ENCODE data around the gene GJD4.

The GJD4 gene

DNA sequence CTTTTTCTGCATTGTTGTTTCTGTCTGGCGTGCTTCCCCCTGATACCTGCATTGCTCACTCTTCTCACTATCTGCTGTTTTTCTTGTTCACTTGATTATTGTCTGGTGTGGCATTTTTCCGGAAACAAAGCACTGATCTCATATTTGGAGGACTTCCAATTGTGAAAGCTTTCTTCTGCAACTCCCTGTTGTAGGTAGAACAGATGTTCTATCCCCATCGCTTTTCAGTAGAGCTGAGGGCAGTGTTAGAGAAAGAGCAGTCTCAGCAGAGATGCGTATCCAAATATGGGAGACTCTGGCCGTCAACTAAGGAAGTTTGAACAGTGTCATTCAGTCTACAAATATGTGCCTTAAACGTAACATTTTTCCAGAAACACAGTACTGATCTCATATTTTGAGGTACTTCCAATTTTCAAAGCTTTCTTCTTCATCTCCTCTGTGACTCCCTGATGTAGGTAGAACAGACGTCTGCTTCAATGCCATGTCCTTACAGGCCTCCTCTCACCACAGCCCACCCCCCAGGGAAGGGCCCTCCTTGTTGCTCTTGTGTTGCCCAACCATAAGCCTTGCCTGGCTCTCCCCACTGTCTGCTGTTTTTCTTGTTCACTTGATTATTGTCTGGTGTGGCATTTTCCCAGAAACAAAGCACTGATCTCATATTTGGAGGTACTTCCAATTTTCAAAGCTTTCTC is 27.1 kb upstream of the GJD4 start:
- H3K4me3 ChIP-seq (ENCODE audit: low read depth in 1 of 2, low read length in 2 of 2), result no peak overlapping the region
- H3K27me3 ChIP-seq (ENCODE audit: control insufficient read depth in 1 of 2, insufficient read depth in 2 of 2, low read length in 2 of 2), result no peaks in the 10 kb centered on the region
- no peaks in the 10 kb centered on the region for H3K4me1 ChIP-seq (ENCODE audit: control insufficient read depth in 1 of 2, insufficient read depth in 2 of 2, low read length in 2 of 2)
- H3K9me3 ChIP-seq (ENCODE audit: control insufficient read depth in 1 of 2, low read length in 2 of 2), result no peaks in the 10 kb centered on the region
- H3K36me3 ChIP-seq (ENCODE audit: control insufficient read depth in 1 of 2, insufficient read depth in 2 of 2, low read length in 2 of 2), result peaks cover 7 to 15% of the 10 kb centered on the region in 2 donors
- no peak overlapping the region for H3K9ac ChIP-seq (ENCODE audit: low read depth in 1 of 2, low read length in 2 of 2)
- H3K27ac ChIP-seq (ENCODE audit: low read depth, low read length), result no peak overlapping the region

DNA sequence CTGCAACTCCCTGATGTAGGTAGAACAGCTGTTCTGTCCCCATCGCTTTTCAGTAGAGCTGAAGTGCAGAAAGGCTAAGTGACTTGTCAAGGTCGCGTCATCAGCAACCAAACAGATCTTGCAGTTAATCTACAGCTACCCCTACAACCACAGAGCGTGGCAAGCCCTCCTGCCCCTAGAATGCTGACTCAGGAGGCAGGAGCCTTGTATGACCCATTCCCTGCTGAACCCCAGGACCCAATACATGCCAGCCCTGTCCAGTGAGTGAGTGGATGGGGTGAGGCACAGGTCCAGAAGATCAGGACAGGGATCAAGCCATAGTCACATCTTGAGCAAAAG is 26.6 kb upstream of the GJD4 start:
- Histone ChIP-seq H3K9me3 (ENCODE audit: control insufficient read depth in 1 of 2, low read length in 2 of 2) (no peaks in the 10 kb centered on the region), H3K27me3 (ENCODE audit: control insufficient read depth in 1 of 2, insufficient read depth in 2 of 2, low read length in 2 of 2) (no peaks in the 10 kb centered on the region), H3K4me3 (ENCODE audit: low read depth in 1 of 2, low read length in 2 of 2) (no peak overlapping the region), H3K36me3 (ENCODE audit: control insufficient read depth in 1 of 2, insufficient read depth in 2 of 2, low read length in 2 of 2) (peaks cover 7 to 14% of the 10 kb centered on the region in 2 donors), H3K4me1 (ENCODE audit: control insufficient read depth in 1 of 2, insufficient read depth in 2 of 2, low read length in 2 of 2) (no peaks in the 10 kb centered on the region), H3K9ac (ENCODE audit: low read depth in 1 of 2, low read length in 2 of 2) (no peak overlapping the region), H3K27ac (ENCODE audit: low read depth, low read length) (no peak overlapping the region)

DNA sequence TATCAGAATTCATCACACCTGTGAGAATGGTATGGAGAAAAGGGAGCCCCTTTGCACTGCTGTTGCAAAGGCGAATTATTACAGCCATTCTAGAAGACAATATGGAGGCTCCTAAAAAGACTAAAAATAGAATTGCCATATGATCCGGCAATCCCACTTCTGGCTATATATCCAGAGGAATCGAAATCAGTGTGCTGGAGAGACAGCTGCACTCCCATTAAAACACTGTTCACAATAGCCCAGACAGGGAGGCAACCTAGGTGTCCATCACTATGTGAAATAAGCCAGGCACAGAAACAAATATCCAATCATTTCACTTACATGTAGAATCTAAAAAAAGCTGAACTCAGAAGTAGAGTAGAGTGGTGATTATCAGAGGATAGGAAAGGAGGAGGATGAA is 26.0 kb upstream of the GJD4 start:
- no peaks in the 10 kb centered on the region for H3K27me3 ChIP-seq (ENCODE audit: control insufficient read depth in 1 of 2, insufficient read depth in 2 of 2, low read length in 2 of 2)
- no peak overlapping the region for H3K27ac ChIP-seq (ENCODE audit: low read depth, low read length)
- H3K36me3 ChIP-seq (ENCODE audit: control insufficient read depth in 1 of 2, insufficient read depth in 2 of 2, low read length in 2 of 2), result peaks cover 7 to 11% of the 10 kb centered on the region in 2 donors
- no peak overlapping the region for H3K4me3 ChIP-seq (ENCODE audit: low read depth in 1 of 2, low read length in 2 of 2)
- no peaks in the 10 kb centered on the region for H3K9me3 ChIP-seq (ENCODE audit: control insufficient read depth in 1 of 2, low read length in 2 of 2)
- no peaks in the 10 kb centered on the region for H3K4me1 ChIP-seq (ENCODE audit: control insufficient read depth in 1 of 2, insufficient read depth in 2 of 2, low read length in 2 of 2)
- no peak overlapping the region for H3K9ac ChIP-seq (ENCODE audit: low read depth in 1 of 2, low read length in 2 of 2)

DNA sequence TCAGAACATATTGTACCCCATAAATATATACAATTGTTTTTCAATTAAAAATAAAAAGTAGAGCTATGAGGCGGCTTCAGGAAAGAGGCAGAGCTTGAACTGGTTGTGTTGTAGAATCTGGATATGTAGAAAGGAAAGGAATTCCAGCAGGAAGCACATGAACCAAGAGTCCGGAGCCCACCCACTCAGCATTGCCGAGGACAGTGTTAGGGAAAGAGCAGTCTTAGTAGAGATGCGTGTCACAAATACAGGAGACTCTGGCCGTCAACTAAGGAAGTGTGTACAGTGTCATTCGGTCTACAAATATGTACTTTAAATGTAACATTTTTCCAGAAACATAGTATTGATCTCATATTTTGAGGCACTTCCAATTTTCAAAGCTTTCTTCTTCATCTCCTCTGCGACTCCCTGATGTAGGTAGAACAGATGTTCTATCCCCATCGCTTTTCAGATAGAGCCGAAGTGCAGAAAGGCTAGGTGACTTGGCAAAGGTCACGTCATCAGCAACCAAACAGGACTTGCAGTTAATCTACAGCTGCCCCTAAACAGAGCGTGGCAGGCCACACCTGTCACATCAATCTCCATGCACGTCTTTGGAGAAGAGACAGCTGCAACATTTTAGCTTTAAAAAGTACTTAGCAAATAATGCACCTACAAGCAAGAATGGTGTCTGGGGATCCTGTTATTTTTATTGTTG is 25.3 kb upstream of the GJD4 start:
- no peak overlapping the region for H3K9ac ChIP-seq (ENCODE audit: low read depth in 1 of 2, low read length in 2 of 2)
- no peak overlapping the region for H3K27ac ChIP-seq (ENCODE audit: low read depth, low read length)
- H3K27me3 ChIP-seq (ENCODE audit: control insufficient read depth in 1 of 2, insufficient read depth in 2 of 2, low read length in 2 of 2), result no peaks in the 10 kb centered on the region
- no peak overlapping the region for H3K4me3 ChIP-seq (ENCODE audit: low read depth in 1 of 2, low read length in 2 of 2)
- peaks cover 4 to 6% of the 10 kb centered on the region in 2 donors for H3K36me3 ChIP-seq (ENCODE audit: control insufficient read depth in 1 of 2, insufficient read depth in 2 of 2, low read length in 2 of 2)
- H3K4me1 ChIP-seq (ENCODE audit: control insufficient read depth in 1 of 2, insufficient read depth in 2 of 2, low read length in 2 of 2), result no peaks in the 10 kb centered on the region
- no peaks in the 10 kb centered on the region for H3K9me3 ChIP-seq (ENCODE audit: control insufficient read depth in 1 of 2, low read length in 2 of 2)

DNA sequence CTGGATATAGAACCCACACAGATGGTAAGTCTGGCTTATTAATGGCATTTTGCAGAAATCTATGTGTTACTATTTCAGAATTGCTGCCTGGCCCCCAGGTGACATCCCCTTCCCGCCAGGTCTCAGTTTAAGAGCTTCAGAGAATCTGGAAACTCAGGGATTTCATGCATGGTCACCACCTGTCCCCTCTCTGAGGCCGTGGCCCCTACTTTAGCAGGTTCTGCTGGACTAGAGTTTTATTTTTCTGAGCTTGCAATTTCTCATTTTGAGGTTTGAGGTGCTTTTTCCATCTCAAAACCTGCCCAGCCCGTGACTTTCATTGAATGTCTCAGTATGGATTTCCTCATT is 24.7 kb upstream of the GJD4 start:
- Histone ChIP-seq H3K9ac (ENCODE audit: low read depth in 1 of 2, low read length in 2 of 2) (no peak overlapping the region), H3K27me3 (ENCODE audit: control insufficient read depth in 1 of 2, insufficient read depth in 2 of 2, low read length in 2 of 2) (no peaks in the 10 kb centered on the region), H3K9me3 (ENCODE audit: control insufficient read depth in 1 of 2, low read length in 2 of 2) (no peaks in the 10 kb centered on the region), H3K4me1 (ENCODE audit: control insufficient read depth in 1 of 2, insufficient read depth in 2 of 2, low read length in 2 of 2) (peaks cover 0 to 2% of the 10 kb centered on the region in 2 donors), H3K4me3 (ENCODE audit: low read depth in 1 of 2, low read length in 2 of 2) (no peak overlapping the region), H3K27ac (ENCODE audit: low read depth, low read length) (no peak overlapping the region), H3K36me3 (ENCODE audit: control insufficient read depth in 1 of 2, insufficient read depth in 2 of 2, low read length in 2 of 2) (peaks cover 0 to 4% of the 10 kb centered on the region in 2 donors)

DNA sequence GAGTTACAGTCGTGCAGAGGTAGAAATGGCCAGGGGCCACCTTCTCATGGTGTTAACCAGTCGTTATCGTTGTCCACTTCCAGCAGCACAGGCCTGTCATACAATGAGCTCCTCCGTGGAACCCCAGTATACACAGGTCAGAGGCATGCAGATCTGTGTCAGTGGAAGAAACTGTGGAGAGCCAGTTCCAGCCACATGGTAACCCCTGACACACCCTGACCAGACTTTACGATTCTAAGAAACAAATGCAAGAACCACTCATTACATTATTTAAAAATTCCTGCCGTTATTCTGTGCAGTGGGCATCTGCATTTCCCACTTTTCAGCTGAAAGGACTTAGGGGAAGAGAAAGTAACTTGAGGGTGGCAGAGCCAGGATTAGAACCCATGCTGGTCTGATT is 23.5 kb upstream of the GJD4 start:
- Histone ChIP-seq H3K4me1 (ENCODE audit: control insufficient read depth in 1 of 2, insufficient read depth in 2 of 2, low read length in 2 of 2) (peaks cover 8 to 11% of the 10 kb centered on the region in 2 donors), H3K4me3 (ENCODE audit: low read depth in 1 of 2, low read length in 2 of 2) (no peak overlapping the region), H3K36me3 (ENCODE audit: control insufficient read depth in 1 of 2, insufficient read depth in 2 of 2, low read length in 2 of 2) (no peaks in the 10 kb centered on the region), H3K9me3 (ENCODE audit: control insufficient read depth in 1 of 2, low read length in 2 of 2) (no peaks in the 10 kb centered on the region), H3K27ac (ENCODE audit: low read depth, low read length) (no peak overlapping the region), H3K27me3 (ENCODE audit: control insufficient read depth in 1 of 2, insufficient read depth in 2 of 2, low read length in 2 of 2) (no peaks in the 10 kb centered on the region), H3K9ac (ENCODE audit: low read depth in 1 of 2, low read length in 2 of 2) (no peak overlapping the region)

DNA sequence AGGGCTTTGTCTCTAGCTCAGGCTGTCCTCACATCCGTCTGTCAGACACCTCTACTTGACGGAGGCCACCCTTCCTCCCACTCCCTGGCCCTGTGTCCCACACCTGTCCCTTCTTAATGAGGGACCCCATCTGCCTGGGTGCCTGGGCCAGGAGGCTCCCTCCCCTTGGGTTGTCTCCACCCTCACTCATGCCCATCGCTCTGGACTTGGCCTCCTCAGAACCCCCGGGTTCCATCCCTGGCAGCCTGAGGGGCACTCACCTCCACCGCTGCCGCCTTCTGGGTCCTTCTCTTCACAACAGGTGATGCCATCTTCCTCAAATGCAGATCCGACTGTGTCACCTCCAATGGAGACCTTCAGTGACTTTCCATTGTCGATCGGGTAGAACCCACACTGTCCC is 20.2 kb upstream of the GJD4 start:
- Histone ChIP-seq H3K9ac (ENCODE audit: low read depth in 1 of 2, low read length in 2 of 2) (no peak overlapping the region), H3K4me3 (ENCODE audit: low read depth in 1 of 2, low read length in 2 of 2) (no peak overlapping the region)

DNA sequence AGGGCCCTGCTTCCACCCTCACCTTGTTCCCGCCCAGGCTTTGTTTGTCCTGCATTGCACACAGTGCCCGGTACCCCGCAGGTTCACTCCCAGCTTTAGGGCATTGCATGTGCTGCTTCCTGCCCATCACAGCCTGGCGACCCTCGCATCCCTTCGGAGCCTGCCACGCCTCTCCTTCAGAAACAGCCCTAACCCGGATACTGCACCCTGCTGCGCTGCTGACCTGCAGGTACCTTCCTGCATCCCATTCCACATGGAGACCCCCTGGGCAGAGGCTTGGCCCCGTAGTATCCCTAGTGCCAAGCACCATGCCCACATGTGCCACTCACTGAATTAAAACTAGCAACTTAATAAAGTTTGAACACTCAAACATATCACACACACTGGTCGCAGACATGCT is 19.8 kb upstream of the GJD4 start:
- H3K27ac ChIP-seq (ENCODE audit: low read depth, low read length), result no peak overlapping the region
- no peak overlapping the region for H3K9ac ChIP-seq (ENCODE audit: low read depth in 1 of 2, low read length in 2 of 2)
- no peaks in the 10 kb centered on the region for H3K27me3 ChIP-seq (ENCODE audit: control insufficient read depth in 1 of 2, insufficient read depth in 2 of 2, low read length in 2 of 2)
- H3K4me1 ChIP-seq (ENCODE audit: control insufficient read depth in 1 of 2, insufficient read depth in 2 of 2, low read length in 2 of 2), result peaks cover 8 to 14% of the 10 kb centered on the region in 2 donors
- peaks cover 0 to 2% of the 10 kb centered on the region in 2 donors for H3K9me3 ChIP-seq (ENCODE audit: control insufficient read depth in 1 of 2, low read length in 2 of 2)
- H3K4me3 ChIP-seq (ENCODE audit: low read depth in 1 of 2, low read length in 2 of 2), result no peak overlapping the region
- no peaks in the 10 kb centered on the region for H3K36me3 ChIP-seq (ENCODE audit: control insufficient read depth in 1 of 2, insufficient read depth in 2 of 2, low read length in 2 of 2)

More for the DNA sequence above, 20.2 kb upstream of the GJD4 start:
- no peak overlapping the region for H3K27ac ChIP-seq (ENCODE audit: low read depth, low read length)
- H3K4me1 ChIP-seq (ENCODE audit: control insufficient read depth in 1 of 2, insufficient read depth in 2 of 2, low read length in 2 of 2), result peaks cover 8 to 14% of the 10 kb centered on the region in 2 donors
- no peaks in the 10 kb centered on the region for H3K27me3 ChIP-seq (ENCODE audit: control insufficient read depth in 1 of 2, insufficient read depth in 2 of 2, low read length in 2 of 2)
- H3K36me3 ChIP-seq (ENCODE audit: control insufficient read depth in 1 of 2, insufficient read depth in 2 of 2, low read length in 2 of 2), result no peaks in the 10 kb centered on the region
- H3K9me3 ChIP-seq (ENCODE audit: control insufficient read depth in 1 of 2, low read length in 2 of 2), result no peaks in the 10 kb centered on the region

DNA sequence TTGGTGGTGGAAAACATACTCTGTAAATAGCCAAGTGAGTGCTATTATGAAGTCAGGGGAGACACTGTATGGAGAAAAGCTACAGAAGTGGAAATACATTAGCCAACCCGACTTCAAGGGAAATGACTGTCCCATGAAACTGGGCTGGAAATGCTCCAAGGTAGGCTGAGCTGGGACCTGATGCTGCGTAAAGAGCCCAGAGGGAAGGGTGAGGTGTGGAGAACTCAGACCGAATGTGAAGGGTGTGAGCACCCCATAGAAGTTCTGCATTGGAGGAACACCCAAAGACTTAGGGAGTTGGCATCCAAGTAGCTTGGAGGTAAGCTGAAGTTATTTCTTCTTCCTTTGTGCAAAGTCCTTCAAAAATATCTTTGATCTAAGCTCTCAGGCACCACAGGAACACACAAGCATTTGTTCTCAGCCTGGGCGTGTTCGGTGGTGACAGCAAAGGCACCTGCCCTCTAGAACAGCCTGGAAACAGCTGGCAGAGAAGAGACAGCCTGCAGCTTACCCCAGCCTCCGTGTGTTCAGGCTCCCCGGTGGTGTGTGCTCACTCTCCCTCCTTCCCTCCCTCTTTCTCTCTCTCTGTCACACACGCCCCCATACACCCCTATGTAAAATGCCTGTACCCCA is 19.1 kb upstream of the GJD4 start:
- Histone ChIP-seq H3K27me3 (ENCODE audit: control insufficient read depth in 1 of 2, insufficient read depth in 2 of 2, low read length in 2 of 2) (no peaks in the 10 kb centered on the region), H3K4me3 (ENCODE audit: low read depth in 1 of 2, low read length in 2 of 2) (no peak overlapping the region), H3K9me3 (ENCODE audit: control insufficient read depth in 1 of 2, low read length in 2 of 2) (peaks cover 0 to 7% of the 10 kb centered on the region in 2 donors), H3K9ac (ENCODE audit: low read depth in 1 of 2, low read length in 2 of 2) (peak overlapping the region in 1 of 2 donors; percentile 26), H3K36me3 (ENCODE audit: control insufficient read depth in 1 of 2, insufficient read depth in 2 of 2, low read length in 2 of 2) (no peaks in the 10 kb centered on the region), H3K4me1 (ENCODE audit: control insufficient read depth in 1 of 2, insufficient read depth in 2 of 2, low read length in 2 of 2) (peaks cover 8 to 14% of the 10 kb centered on the region in 2 donors), H3K27ac (ENCODE audit: low read depth, low read length) (no peak overlapping the region)

DNA sequence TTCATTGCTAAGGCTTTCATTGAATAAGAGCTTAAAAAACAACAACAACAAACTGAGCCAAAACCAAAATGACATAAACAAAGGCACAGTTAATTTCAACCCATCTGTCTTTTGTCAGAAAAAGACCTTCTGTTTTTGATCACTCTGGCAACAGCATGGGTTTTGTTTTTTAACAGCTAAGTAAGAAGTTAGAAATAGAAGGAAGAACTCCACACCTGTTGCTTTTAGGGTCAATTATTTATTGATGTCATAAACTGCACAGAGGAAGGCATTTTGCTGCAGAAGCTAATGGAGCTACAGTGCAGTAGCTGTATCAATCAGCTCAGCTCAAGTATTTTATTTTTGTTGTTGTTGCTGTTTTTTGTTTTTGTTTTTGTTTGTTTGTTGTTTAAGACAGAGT is 16.3 kb upstream of the GJD4 start:
- peaks cover 0 to 13% of the 10 kb centered on the region in 2 donors for H3K9me3 ChIP-seq (ENCODE audit: control insufficient read depth in 1 of 2, low read length in 2 of 2)
- H3K27me3 ChIP-seq (ENCODE audit: control insufficient read depth in 1 of 2, insufficient read depth in 2 of 2, low read length in 2 of 2), result no peaks in the 10 kb centered on the region
- peaks cover 8 to 14% of the 10 kb centered on the region in 2 donors for H3K4me1 ChIP-seq (ENCODE audit: control insufficient read depth in 1 of 2, insufficient read depth in 2 of 2, low read length in 2 of 2)
- H3K36me3 ChIP-seq (ENCODE audit: control insufficient read depth in 1 of 2, insufficient read depth in 2 of 2, low read length in 2 of 2), result no peaks in the 10 kb centered on the region
- no peak overlapping the region for H3K9ac ChIP-seq (ENCODE audit: low read depth in 1 of 2, low read length in 2 of 2)
- no peak overlapping the region for H3K27ac ChIP-seq (ENCODE audit: low read depth, low read length)
- H3K4me3 ChIP-seq (ENCODE audit: low read depth in 1 of 2, low read length in 2 of 2), result no peak overlapping the region
